Esophagus muscularis mucosa (tissue), 3 donors: ENCODE data around the gene CNOT2.

ENCODE experiments used
- CTCF ChIP-seq, 3 experiments: fragments of 200-600 bp in 2 of 3; fragments of 450-650 bp in 1 of 3; sonication (generic) in 2 of 3; IDR thresholded peaks; one replicate each; pipeline ENCODE4 v1.5.1; 2017 to 2019; ENCODE audit warnings: antibody characterized with exemption in 3 of 3, mild to moderate bottlenecking in 2 of 3, moderate library complexity in 1 of 3
- POLR2A ChIP-seq: fragments of 450-650 bp; IDR thresholded peaks from one replicate; pipeline ENCODE4 v1.6.1; 2017; ENCODE audit warnings: antibody characterized with exemption, moderate library complexity, mild to moderate bottlenecking, low read depth

- TF ChIP-seq CTCF (IDR thresholded peaks at IDR 0.05) (no peak), POLR2A (no peak)
Observed at GRCh38 chr12:70383484-70383883, 140.3 kb downstream of the CNOT2 start.
